ENCODE measurements around the gene CEP164.
A peak's percentile ranks its signal among the peaks of the same experiment; 100 is the strongest.

Gene CEP164

GRCh38 chr11:117327567-117328374 lies at the start of gene CEP164:
CEP164 (plus strand) TSS chr11:117327854; CDS start chr11:117338587, 10,733 bp downstream.
- peak; percentile 97 for DNase-seq (ENCODE audit: low spot score)

- no peak for DNase-seq (ENCODE audit: low spot score)
Observed at GRCh38 chr11:117278347-117278746, 49.3 kb upstream of the CEP164 start.

GRCh38 chr11:117279711-117280376 lies 47.8 kb upstream of the CEP164 start:
- DNase-seq (ENCODE audit: low spot score): no peak

- DNase-seq (ENCODE audit: low spot score): peak; percentile 31
Observed at GRCh38 chr11:117281159-117281558, 46.5 kb upstream of the CEP164 start.

- DNase-seq (ENCODE audit: low spot score): no peak
Observed at GRCh38 chr11:117281869-117282268, 45.8 kb upstream of the CEP164 start.

- no peak for DNase-seq (ENCODE audit: low spot score)
Observed at GRCh38 chr11:117282956-117283355, 44.7 kb upstream of the CEP164 start.

- DNase-seq (ENCODE audit: low spot score): no peak
Observed at GRCh38 chr11:117284053-117284452, 43.6 kb upstream of the CEP164 start.

GRCh38 chr11:117286588-117286987 lies 41.1 kb upstream of the CEP164 start:
- DNase-seq (ENCODE audit: low spot score): no peak

GRCh38 chr11:117287668-117288067 lies 40.0 kb upstream of the CEP164 start:
- no peak for DNase-seq (ENCODE audit: low spot score)

- no peak for DNase-seq (ENCODE audit: low spot score)
Observed at GRCh38 chr11:117289795-117290194, 37.9 kb upstream of the CEP164 start.

GRCh38 chr11:117290809-117291396 lies 36.8 kb upstream of the CEP164 start, which contains the start of gene BACE1-AS:
BACE1-AS (plus strand) TSS chr11:117291346.
- DNase-seq (ENCODE audit: low spot score): no peak

GRCh38 chr11:117292616-117293015 lies 35.0 kb upstream of the CEP164 start:
- DNase-seq (ENCODE audit: low spot score): no peak

- no peak for DNase-seq (ENCODE audit: low spot score)
Observed at GRCh38 chr11:117295438-117296137, 32.1 kb upstream of the CEP164 start.

GRCh38 chr11:117296881-117297280 lies 30.8 kb upstream of the CEP164 start:
- no peak for DNase-seq (ENCODE audit: low spot score)

GRCh38 chr11:117298195-117298594 lies 29.5 kb upstream of the CEP164 start:
- no peak for DNase-seq (ENCODE audit: low spot score)

- peak; percentile 21 for DNase-seq (ENCODE audit: low spot score)
Observed at GRCh38 chr11:117299351-117300282, 28.0 kb upstream of the CEP164 start.

GRCh38 chr11:117300283-117300663 lies 27.4 kb upstream of the CEP164 start:
- DNase-seq (ENCODE audit: low spot score): peak; percentile 10

GRCh38 chr11:117300773-117301172 lies 26.9 kb upstream of the CEP164 start:
- DNase-seq (ENCODE audit: low spot score): no peak

- no peak for DNase-seq (ENCODE audit: low spot score)
Observed at GRCh38 chr11:117302228-117302627, 25.4 kb upstream of the CEP164 start.

- DNase-seq (ENCODE audit: low spot score): no peak
Observed at GRCh38 chr11:117303101-117303500, 24.6 kb upstream of the CEP164 start.

- no peak for DNase-seq (ENCODE audit: low spot score)
Observed at GRCh38 chr11:117303646-117304315, 23.9 kb upstream of the CEP164 start.
